Measurements from ENCODE around the gene UBE2J2.

- TF ChIP-seq EZH2phosphoT487 (IDR thresholded peaks at IDR 0.05; ENCODE audit: insufficient read depth, low read depth), result no peak
- TF ChIP-seq EZH2 (IDR thresholded peaks at IDR 0.05; ENCODE audit: insufficient read depth, poor library complexity, severe bottlenecking), result no peak
Measured at GRCh38 chr1:1256956-1257871, 16.4 kb downstream of the UBE2J2 start.
